ENCODE measurements around the gene TMEM144.

DNA sequence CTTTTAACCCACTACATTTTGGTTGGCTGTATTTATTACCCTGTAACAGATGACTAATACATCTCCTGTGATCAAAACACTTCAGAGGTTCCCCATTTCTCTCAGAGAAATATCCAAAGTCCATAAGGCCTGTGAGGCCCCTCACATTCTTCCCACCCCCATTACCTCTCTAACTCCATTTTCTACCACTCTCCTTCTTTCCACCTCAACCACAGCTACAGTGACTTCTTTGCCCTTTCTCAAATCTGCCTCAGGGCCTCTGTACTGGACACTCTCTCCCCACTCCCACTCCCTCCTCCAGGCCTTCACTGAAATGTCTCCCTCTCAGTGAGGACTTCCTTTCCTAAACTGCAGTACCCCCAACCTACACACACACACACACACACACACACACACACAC is 8.4 kb upstream of the TMEM144 start:
- no peak for TF ChIP-seq TAF1 (IDR thresholded peaks at IDR 0.05; ENCODE audit: borderline replicate concordance, low read depth, low read length)
- TF ChIP-seq POLR2AphosphoS5 (IDR thresholded peaks at IDR 0.05; ENCODE audit: low read depth, low read length) = no peak
